Transverse colon (tissue), 4 donors: ENCODE results near the gene CAND2.

Experiments
- EP300 ChIP-seq: sonication (generic); formaldehyde crosslinking; IDR thresholded peaks from one replicate; pipeline ENCODE4 v1.6.1; 2017; ENCODE audit warnings: antibody characterized with exemption, low read depth
- POLR2A ChIP-seq: fragments of 450-650 bp; IDR thresholded peaks from one replicate; pipeline ENCODE4 v1.6.1; 2016; ENCODE audit warnings: antibody characterized with exemption, mild to moderate bottlenecking, moderate library complexity
- POLR2AphosphoS5 ChIP-seq, 3 donors: sonication (generic); formaldehyde crosslinking; IDR thresholded peaks; one replicate each; pipeline ENCODE4 v1.6.1; 2016; ENCODE audit warnings: antibody characterized with exemption in 3 of 3
- TF ChIP-seq, protein P1 (sequence below), 5 experiments: fragments of 200-600 bp in 3 of 5; fragments of 450-650 bp in 2 of 5; sonication (generic) in 3 of 5; IDR thresholded peaks; 1 replicate in 2 of 5; 2 replicates in 3 of 5; pipeline ENCODE4 v1.5.1; 2016 to 2017; ENCODE audit warnings: antibody characterized with exemption in 5 of 5, inconsistent platforms in 3 of 5, mild to moderate bottlenecking in 2 of 5, moderate library complexity in 1 of 5

- TF ChIP-seq, protein P1, sequence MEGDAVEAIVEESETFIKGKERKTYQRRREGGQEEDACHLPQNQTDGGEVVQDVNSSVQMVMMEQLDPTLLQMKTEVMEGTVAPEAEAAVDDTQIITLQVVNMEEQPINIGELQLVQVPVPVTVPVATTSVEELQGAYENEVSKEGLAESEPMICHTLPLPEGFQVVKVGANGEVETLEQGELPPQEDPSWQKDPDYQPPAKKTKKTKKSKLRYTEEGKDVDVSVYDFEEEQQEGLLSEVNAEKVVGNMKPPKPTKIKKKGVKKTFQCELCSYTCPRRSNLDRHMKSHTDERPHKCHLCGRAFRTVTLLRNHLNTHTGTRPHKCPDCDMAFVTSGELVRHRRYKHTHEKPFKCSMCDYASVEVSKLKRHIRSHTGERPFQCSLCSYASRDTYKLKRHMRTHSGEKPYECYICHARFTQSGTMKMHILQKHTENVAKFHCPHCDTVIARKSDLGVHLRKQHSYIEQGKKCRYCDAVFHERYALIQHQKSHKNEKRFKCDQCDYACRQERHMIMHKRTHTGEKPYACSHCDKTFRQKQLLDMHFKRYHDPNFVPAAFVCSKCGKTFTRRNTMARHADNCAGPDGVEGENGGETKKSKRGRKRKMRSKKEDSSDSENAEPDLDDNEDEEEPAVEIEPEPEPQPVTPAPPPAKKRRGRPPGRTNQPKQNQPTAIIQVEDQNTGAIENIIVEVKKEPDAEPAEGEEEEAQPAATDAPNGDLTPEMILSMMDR (IDR thresholded peaks at IDR 0.05): no peak
- TF ChIP-seq POLR2A: no peak
- TF ChIP-seq POLR2AphosphoS5 (IDR thresholded peaks at IDR 0.05): no peak
- no peak for TF ChIP-seq EP300
Observed at GRCh38 chr3:12756175-12756574, 40.3 kb upstream of the CAND2 start.
